A549 treated with DMSO at 1 μM for 4 hours (cell line): ENCODE measurements around the gene TIGD7. TPM values are rescaled to one million over a fixed set of nuclear protein-coding genes. Genes with fewer than 3 reads are reported as not detected.

Experiments
- total RNA-seq: library from RNA; stranded (reverse); fragments of 200-300 nt; extraction: Qiagen RNA extraction; gene quantifications from 5 replicates; pipeline ENCODE4 v1.2.3, GENCODE V29; 2022; ENCODE audit warnings: low read depth

The TIGD7 gene
- total RNA-seq: 1.3 to 1.8 TPM (median 1.5 TPM) in 5 replicates

GRCh38 chr16:3305109-3306068 is at the start of gene TIGD7, which contains the start of gene ZNF75A:
Gene TIGD7 (minus strand): TSS chr16:3305430. CDS start chr16:3300614, 4,816 bp downstream.
Gene ZNF75A (plus strand): TSS chr16:3305497. CDS start chr16:3308429, 2,932 bp downstream.

GRCh38 chr16:3282730-3283542 is 22.3 kb downstream of the TIGD7 start, which contains the start of gene ZNF263:
Gene ZNF263 (plus strand): TSS chr16:3283491. CDS start chr16:3283819, 328 bp downstream.

DNA sequence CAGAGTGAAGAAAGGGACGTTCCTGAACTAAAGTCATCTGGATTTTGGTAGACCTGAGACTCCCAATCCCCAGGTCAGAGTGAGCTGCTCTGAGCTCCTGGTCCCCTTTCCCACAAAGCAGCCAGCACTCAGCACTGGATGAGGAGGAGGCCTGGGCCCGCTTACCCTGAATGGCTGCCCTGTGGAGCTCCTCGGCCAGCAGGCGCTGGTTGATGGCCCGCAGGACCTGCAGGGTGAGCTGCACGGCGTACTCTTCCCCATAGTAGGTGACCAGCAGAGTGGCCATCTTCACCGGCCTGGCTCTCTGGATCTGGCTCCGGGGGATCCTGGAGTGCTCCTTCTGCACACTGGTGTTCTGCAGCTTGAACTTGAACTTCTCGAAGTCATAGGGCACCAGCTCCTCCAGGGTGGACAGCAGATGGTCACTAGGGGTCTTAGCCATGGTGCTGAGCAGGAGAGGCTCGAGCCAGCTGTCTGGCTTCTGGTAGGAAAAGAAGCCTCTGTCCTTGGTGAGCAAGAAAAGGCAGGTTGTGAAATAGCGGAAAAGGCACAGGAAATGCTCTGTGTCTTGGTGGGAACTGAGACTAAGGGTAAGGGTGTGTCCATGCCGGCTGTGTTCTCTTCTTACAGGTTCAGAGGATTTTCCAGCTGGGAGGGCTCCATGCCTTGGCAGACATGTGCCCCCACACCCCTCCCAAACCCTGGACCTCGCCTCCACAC is 48.9 kb downstream of the TIGD7 start, which contains the start of gene MEFV:
Gene MEFV, minus strand, starts transcription at position 488 of the 720 bp plus-strand sequence. Its CDS starts 46 bp downstream, at position 442.

Other genes with a start within 250 kb of the TIGD7 start
- gene IL32, start 239.8 kb downstream of the TIGD7 start, total RNA-seq: 22.5 to 31.8 TPM (median 27.0 TPM) in 5 replicates
- gene ZSCAN10, start 206.1 kb downstream of the TIGD7 start, total RNA-seq: 0.08 TPM in 1 of 5 replicates, not detected in the others
- 10.9 to 15.0 TPM (median 12.1 TPM) in 5 replicates for gene ZNF205, start 192.8 kb downstream of the TIGD7 start, total RNA-seq
- 8.2 to 13.3 TPM (median 11.1 TPM) in 5 replicates for gene ZNF213, start 170.4 kb downstream of the TIGD7 start, total RNA-seq
- 0.44 to 0.59 TPM (median 0.53 TPM) in 5 replicates for gene OR1F1, start 117.2 kb downstream of the TIGD7 start, total RNA-seq
- gene ZNF200, start 70.3 kb downstream of the TIGD7 start, total RNA-seq: 8.6 to 11.7 TPM (median 9.0 TPM) in 5 replicates
- gene MEFV, start 48.8 kb downstream of the TIGD7 start, total RNA-seq: not detected in 5 replicates
- 35.3 to 44.6 TPM (median 37.6 TPM) in 5 replicates for gene ZNF263, start 21.9 kb downstream of the TIGD7 start, total RNA-seq
- gene ZNF75A, start 67 bp upstream of the TIGD7 start, total RNA-seq: 10.0 to 12.5 TPM (median 12.1 TPM) in 5 replicates
- gene OR2C1, start 50.5 kb upstream of the TIGD7 start, total RNA-seq: not detected in 5 replicates
- gene ZSCAN32, start 95.6 kb upstream of the TIGD7 start, total RNA-seq: 11.9 to 18.2 TPM (median 16.2 TPM) in 5 replicates
- gene ZNF174, start 95.8 kb upstream of the TIGD7 start, total RNA-seq: 13.0 to 15.2 TPM (median 14.7 TPM) in 5 replicates
- gene ZNF597, start 138.1 kb upstream of the TIGD7 start, total RNA-seq: 1.0 to 1.2 TPM (median 1.1 TPM) in 5 replicates
- gene NAA60, start 138.2 kb upstream of the TIGD7 start, total RNA-seq: 49.6 to 58.4 TPM (median 51.1 TPM) in 5 replicates
- not detected in 5 replicates for gene C16orf90, start 190.1 kb upstream of the TIGD7 start, total RNA-seq
- gene CLUAP1, start 195.6 kb upstream of the TIGD7 start, total RNA-seq: 16.9 to 22.5 TPM (median 18.2 TPM) in 5 replicates